K562 (cell line): ENCODE data around the gene HES4. TPM values are rescaled to one million over a fixed set of nuclear protein-coding genes. Genes with fewer than 3 reads are reported as not detected.

Experiments used
- CBX8 ChIP-seq: fragments of 200-600 bp; sonication (generic); IDR thresholded peaks from 2 replicates; pipeline ENCODE4 v1.6.1; 2012; ENCODE audit warnings: borderline replicate concordance, mixed run types, low read depth, mild to moderate bottlenecking, moderate library complexity, mixed read lengths, low read length, control low read depth, inconsistent platforms; ENCODE audit not compliant: poor library complexity, severe bottlenecking; ENCODE audit errors: extremely low read depth
- MYC ChIP-seq, 2 experiments: fragments of 250-450 bp in 1 of 2; sonication (Bioruptor Pico) in 1 of 2; IDR thresholded peaks; 2 replicates each; pipeline versions ENCODE4 v1.5.1 to v1.6.1; 2012 to 2021; ENCODE audit warnings: low read depth in 2 of 2, borderline replicate concordance in 1 of 2, improper control_type of control experiment in 1 of 2, low read length in 1 of 2, mild to moderate bottlenecking in 1 of 2, moderate library complexity in 1 of 2
- SRSF9 ChIP-seq: fragments of 200-400 bp; formaldehyde crosslinking; IDR thresholded peaks from 2 replicates; pipeline ENCODE4 v1.6.1; 2017; ENCODE audit warnings: low read depth, low read length, borderline replicate concordance
- ZBTB7A ChIP-seq: IDR thresholded peaks from 2 replicates; pipeline ENCODE4 v1.6.1; 2011; ENCODE audit warnings: low read depth, mild to moderate bottlenecking, low read length, moderate library complexity, borderline replicate concordance; ENCODE audit not compliant: control insufficient read depth
- polyA plus RNA-seq, 8 experiments: library from polyadenylated mRNA; depleted of rRNA in 4 of 8; stranded (reverse) in 5 of 8; unstranded in 3 of 8; fragments of >200 nt; fragmentation: Nextera tagmentation in 2 of 8; fragmentation: Illumina TruSeq in 1 of 8; extraction: Ambion mirVana in 2 of 8; extraction: Trizol in 1 of 8; gene quantifications; 2 replicates each; pipeline versions ENCODE4 v1.2.1 to v1.2.3, GENCODE V29; 2011 to 2014; ENCODE audit warnings: inconsistent platforms in 1 of 8, missing spikeins in 1 of 8
- total RNA-seq, 7 experiments: library from RNA; depleted of rRNA in 6 of 7; stranded (reverse); fragments of >200 nt in 6 of 7; fragmentation: Illumina TruSeq in 2 of 7; extraction: Trizol in 2 of 7; gene quantifications; 2 replicates each; pipeline versions ENCODE4 v1.2.1 to v1.2.3, GENCODE V29; 2011 to 2021; ENCODE audit warnings: low replicate concordance in 1 of 7
- TF ChIP-seq, protein P1 (sequence below), 2 experiments: fragments of 450-650 bp; formaldehyde crosslinking in 1 of 2; IDR thresholded peaks; 2 replicates each; pipeline versions ENCODE4 v1.4.0 to v1.6.1; 2014 to 2020; ENCODE audit warnings: mild to moderate bottlenecking in 2 of 2, borderline replicate concordance in 1 of 2, low read depth in 1 of 2
- TF ChIP-seq, protein P2 (sequence below), 2 experiments: IDR thresholded peaks; 2 replicates each; pipeline ENCODE4 v1.6.1; 2011; ENCODE audit warnings: borderline replicate concordance in 1 of 2, control low read depth in 1 of 2, low read depth in 1 of 2, low read length in 1 of 2, mild to moderate bottlenecking in 1 of 2, mixed read lengths in 1 of 2, moderate library complexity in 1 of 2; ENCODE audit not compliant: insufficient read depth in 1 of 2, insufficient read length in 1 of 2, poor library complexity in 1 of 2, severe bottlenecking in 1 of 2; ENCODE audit errors: extremely low read depth in 1 of 2
- TF ChIP-seq, protein P3 (sequence below): fragments of 200-800 bp; sonication (Bioruptor generic); IDR thresholded peaks from 2 replicates; pipeline ENCODE4 v1.6.1; 2017; ENCODE audit warnings: missing genetic modification characterization, missing compliant biosample characterization
- TF ChIP-seq, protein P4 (sequence below): fragments of 150-350 bp; IDR thresholded peaks from 2 replicates; pipeline ENCODE4 v1.6.1; 2014; ENCODE audit warnings: low read depth, mild to moderate bottlenecking, low read length, borderline replicate concordance

Gene HES4
- total and polyA plus RNA-seq, 9 of the 15 experiments (the other 6 are each of a cell fraction or from before 2014, with no cell fraction given), result 0.21 to 43.7 (median 5.3) TPM; not detected in 2

DNA sequence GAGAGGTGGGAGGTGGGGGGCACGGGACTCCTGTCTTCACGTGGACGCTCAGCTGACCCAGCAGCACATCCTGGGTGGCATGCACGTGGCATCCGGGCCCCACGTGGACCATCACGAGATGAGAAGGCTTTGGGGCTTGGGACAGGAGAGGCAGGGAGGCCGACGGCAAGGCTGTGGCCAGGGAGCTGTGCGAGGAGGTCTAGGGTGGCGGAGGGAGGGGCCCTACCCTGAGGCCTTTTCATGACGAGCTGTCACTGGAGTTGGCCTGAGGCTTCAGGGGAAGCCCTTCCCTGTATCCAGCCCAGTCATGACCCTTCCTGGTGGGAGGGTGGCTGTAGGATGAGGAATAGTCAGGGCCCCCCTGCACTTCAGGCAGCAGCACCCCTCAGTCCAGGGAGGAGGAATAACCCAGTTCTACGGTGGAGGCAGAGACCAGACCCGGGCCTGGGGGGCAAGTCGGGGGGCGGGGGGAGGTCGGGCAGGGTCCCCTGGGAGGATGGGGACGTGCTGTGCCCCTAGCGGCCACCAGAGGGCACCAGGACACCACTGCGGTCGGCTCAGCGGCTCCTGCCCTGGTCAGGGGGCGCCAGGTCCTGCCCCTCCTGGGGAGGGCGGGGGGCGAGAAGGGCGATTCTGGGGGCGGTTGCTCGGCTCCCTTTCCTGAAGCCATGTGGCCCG is 16.0 kb downstream of the HES4 start (continued):
- TF ChIP-seq, protein P1, sequence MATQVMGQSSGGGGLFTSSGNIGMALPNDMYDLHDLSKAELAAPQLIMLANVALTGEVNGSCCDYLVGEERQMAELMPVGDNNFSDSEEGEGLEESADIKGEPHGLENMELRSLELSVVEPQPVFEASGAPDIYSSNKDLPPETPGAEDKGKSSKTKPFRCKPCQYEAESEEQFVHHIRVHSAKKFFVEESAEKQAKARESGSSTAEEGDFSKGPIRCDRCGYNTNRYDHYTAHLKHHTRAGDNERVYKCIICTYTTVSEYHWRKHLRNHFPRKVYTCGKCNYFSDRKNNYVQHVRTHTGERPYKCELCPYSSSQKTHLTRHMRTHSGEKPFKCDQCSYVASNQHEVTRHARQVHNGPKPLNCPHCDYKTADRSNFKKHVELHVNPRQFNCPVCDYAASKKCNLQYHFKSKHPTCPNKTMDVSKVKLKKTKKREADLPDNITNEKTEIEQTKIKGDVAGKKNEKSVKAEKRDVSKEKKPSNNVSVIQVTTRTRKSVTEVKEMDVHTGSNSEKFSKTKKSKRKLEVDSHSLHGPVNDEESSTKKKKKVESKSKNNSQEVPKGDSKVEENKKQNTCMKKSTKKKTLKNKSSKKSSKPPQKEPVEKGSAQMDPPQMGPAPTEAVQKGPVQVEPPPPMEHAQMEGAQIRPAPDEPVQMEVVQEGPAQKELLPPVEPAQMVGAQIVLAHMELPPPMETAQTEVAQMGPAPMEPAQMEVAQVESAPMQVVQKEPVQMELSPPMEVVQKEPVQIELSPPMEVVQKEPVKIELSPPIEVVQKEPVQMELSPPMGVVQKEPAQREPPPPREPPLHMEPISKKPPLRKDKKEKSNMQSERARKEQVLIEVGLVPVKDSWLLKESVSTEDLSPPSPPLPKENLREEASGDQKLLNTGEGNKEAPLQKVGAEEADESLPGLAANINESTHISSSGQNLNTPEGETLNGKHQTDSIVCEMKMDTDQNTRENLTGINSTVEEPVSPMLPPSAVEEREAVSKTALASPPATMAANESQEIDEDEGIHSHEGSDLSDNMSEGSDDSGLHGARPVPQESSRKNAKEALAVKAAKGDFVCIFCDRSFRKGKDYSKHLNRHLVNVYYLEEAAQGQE (IDR thresholded peaks at IDR 0.05; ENCODE audit: borderline replicate concordance), result peak; percentile 79
- TF ChIP-seq, protein P1 (CRISPR knock-in tag; IDR thresholded peaks at IDR 0.05; ENCODE audit: low read depth), result no peak
- TF ChIP-seq SRSF9, result no peak
- peak; percentile 98 for TF ChIP-seq ZBTB7A
- TF ChIP-seq, protein P2, sequence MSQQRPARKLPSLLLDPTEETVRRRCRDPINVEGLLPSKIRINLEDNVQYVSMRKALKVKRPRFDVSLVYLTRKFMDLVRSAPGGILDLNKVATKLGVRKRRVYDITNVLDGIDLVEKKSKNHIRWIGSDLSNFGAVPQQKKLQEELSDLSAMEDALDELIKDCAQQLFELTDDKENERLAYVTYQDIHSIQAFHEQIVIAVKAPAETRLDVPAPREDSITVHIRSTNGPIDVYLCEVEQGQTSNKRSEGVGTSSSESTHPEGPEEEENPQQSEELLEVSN (IDR thresholded peaks at IDR 0.05; ENCODE audit: borderline replicate concordance in 1 of 2, extremely low read depth in 1 of 2, insufficient read depth in 1 of 2, insufficient read length in 1 of 2, low read depth in 1 of 2, low read length in 1 of 2, poor library complexity in 1 of 2, severe bottlenecking in 1 of 2), result no peak
- TF ChIP-seq MYC (IDR thresholded peaks at IDR 0.05; ENCODE audit: low read depth, low read length), result no peak
- TF ChIP-seq MYC (CRISPR knock-in tag; IDR thresholded peaks at IDR 0.05; ENCODE audit: borderline replicate concordance, low read depth), result peak; percentile 39; the same call in 1 of the 2 replicates
- no peak for TF ChIP-seq CBX8
- TF ChIP-seq, protein P3, sequence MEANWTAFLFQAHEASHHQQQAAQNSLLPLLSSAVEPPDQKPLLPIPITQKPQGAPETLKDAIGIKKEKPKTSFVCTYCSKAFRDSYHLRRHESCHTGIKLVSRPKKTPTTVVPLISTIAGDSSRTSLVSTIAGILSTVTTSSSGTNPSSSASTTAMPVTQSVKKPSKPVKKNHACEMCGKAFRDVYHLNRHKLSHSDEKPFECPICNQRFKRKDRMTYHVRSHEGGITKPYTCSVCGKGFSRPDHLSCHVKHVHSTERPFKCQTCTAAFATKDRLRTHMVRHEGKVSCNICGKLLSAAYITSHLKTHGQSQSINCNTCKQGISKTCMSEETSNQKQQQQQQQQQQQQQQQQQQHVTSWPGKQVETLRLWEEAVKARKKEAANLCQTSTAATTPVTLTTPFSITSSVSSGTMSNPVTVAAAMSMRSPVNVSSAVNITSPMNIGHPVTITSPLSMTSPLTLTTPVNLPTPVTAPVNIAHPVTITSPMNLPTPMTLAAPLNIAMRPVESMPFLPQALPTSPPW (CRISPR knock-in tag), result peak; percentile 64
- TF ChIP-seq, protein P4, sequence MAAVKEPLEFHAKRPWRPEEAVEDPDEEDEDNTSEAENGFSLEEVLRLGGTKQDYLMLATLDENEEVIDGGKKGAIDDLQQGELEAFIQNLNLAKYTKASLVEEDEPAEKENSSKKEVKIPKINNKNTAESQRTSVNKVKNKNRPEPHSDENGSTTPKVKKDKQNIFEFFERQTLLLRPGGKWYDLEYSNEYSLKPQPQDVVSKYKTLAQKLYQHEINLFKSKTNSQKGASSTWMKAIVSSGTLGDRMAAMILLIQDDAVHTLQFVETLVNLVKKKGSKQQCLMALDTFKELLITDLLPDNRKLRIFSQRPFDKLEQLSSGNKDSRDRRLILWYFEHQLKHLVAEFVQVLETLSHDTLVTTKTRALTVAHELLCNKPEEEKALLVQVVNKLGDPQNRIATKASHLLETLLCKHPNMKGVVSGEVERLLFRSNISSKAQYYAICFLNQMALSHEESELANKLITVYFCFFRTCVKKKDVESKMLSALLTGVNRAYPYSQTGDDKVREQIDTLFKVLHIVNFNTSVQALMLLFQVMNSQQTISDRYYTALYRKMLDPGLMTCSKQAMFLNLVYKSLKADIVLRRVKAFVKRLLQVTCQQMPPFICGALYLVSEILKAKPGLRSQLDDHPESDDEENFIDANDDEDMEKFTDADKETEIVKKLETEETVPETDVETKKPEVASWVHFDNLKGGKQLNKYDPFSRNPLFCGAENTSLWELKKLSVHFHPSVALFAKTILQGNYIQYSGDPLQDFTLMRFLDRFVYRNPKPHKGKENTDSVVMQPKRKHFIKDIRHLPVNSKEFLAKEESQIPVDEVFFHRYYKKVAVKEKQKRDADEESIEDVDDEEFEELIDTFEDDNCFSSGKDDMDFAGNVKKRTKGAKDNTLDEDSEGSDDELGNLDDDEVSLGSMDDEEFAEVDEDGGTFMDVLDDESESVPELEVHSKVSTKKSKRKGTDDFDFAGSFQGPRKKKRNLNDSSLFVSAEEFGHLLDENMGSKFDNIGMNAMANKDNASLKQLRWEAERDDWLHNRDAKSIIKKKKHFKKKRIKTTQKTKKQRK, result no peak
